HEK293 (cell line): ENCODE measurements around the gene ACOT7.

Experiments used
- CTCF ChIP-seq: fragments of 450-650 bp; formaldehyde crosslinking; IDR thresholded peaks from 2 replicates; pipeline ENCODE4 v1.5.1; 2016; ENCODE audit warnings: missing biosample characterization, missing genetic modification characterization
- ZNF600 ChIP-seq: fragments of 450-650 bp; formaldehyde crosslinking; IDR thresholded peaks from 2 replicates; pipeline ENCODE4 v1.5.1; 2016; ENCODE audit warnings: missing biosample characterization, missing genetic modification characterization

DNA sequence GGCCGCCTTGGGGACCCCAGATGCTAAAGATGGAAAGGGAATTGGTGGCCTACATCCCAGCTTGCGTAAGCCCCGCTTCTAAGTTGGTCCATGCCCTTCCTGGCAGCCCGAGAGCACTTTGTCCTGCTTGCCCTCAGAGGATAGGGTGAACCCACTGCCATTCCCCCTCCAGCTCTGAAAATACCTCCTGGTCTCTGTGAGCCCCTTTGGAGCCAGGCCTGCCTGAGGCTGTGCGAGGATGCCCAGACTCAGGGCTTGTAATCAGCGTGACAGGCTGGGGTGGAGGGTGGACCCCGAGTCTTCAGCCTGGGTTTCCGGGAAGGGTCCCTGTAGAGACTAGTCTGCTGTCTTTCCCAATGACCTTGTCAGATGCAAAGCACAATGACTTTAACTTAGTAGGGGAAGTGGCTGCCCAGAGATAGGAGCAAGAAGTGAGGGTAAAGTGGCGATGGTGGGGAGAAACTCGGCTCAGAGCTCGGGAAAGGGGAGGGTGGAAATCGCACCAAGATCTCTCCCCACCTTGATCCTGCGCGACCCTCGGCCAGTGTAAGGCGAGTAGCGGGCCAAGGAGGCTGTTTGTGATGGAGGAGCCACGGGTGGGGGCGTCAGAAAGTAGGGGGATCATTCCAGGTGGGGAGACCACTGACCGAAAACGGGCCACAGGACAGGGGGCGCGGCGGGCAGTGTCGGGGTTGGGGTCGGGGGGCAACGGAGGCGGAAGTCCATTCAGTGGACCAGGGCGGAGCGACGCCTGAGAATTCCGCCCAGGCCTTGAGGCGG lies 152.3 kb downstream of the ACOT7 start:
- TF ChIP-seq CTCF (tag by site-specific recombination): no peak
- no peak for TF ChIP-seq ZNF600
